NCI-H82 (cell line): ENCODE data around the gene NAT8L.

Source experiments
- DNase-seq: peaks from one replicate; lab custom pipeline; 2025; lab: John Stamatoyannopoulos, UW

NAT8L gene

GRCh38 chr4:2064276-2064991, 5.3 kb downstream of the NAT8L start:
- no peak for DNase-seq

GRCh38 chr4:2065106-2065930, 6.2 kb downstream of the NAT8L start:
- DNase-seq: no peak

DNA sequence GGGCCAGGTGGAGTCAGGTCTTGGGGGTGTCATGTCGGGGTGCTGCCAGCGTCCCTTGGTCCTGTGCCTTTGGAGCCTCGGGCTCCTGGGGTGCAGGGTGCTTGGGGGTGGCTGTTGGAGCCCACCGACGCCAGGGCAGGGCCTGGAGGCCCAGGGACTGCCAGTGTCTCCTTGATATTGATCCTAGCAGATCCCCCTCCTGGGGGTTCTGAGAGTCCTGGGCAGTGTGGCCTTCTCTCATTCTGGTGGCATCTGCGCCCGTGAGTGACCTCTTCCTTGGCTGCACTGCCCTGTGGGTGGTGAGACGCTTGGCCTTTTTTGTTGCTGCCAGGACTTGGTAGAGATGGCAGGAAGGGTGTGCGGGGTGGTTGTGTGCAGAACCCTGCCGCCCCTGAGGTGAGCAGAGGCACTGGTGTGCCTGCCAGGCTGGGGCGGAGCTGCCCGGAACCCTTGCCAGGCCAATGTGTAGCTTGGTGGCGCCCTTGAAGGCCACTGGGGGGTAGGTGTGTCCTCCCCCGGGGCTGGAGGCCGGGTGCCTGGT, 7.0 kb downstream of the NAT8L start:
- no peak for DNase-seq

DNA sequence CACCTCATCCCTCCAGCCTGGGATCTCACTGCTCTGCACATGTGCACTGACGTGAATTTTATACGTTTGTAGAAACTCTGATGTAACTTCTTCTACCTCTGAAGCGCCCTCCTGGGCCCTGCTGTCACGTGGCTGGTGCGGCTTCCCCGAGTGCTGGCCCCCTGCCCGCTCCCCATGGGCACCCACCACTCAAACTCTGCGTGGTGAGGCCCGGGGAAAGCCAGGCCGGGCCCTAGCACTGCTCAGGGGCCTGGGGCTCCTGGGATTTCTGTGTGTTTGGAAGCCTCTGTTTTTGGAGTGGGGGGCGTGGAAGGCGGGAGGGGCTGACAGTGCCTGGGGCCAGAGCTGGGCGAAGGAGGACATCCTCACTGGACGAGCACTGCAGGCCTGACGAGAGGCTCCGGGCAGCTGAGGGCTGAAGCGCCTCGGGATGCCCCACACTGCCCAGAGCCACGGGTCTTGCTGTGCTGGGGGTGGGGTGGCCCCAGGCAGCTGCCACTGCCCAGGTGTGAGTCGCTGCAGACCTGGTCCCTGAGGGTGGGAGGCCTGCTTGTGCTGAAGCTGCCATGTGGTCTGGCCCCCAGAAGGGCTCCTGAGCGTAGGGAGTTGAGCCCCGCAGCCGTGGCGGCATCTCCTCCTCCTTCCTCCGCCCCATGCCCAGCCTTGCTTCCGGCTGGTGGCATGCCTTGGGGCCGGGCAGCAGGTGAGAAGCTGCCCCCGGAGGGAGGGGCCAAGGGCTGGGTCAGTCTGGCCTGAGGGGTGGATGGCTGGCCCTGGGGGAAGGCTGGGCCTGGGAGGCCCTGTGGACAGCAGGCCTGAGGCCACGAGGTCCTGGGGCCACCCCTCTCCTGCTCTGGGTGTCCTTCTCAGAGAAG, 7.7 kb downstream of the NAT8L start:
- DNase-seq: no peak

GRCh38 chr4:2067446-2068197, 8.5 kb downstream of the NAT8L start:
- no peak for DNase-seq

DNA sequence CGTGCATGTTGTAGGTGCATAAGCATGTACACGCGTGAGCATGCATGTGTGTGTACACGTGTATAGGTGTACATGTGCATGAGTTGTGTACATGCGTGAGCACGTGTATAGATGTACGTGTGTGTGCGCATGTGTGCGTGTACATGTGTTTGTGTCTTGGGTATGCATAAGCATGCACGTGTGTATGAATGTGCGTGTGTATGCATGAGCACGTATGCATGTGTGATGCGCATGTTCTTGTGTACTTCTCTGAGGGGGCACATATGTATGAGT, 9.0 kb downstream of the NAT8L start:
- no peak for DNase-seq

DNA sequence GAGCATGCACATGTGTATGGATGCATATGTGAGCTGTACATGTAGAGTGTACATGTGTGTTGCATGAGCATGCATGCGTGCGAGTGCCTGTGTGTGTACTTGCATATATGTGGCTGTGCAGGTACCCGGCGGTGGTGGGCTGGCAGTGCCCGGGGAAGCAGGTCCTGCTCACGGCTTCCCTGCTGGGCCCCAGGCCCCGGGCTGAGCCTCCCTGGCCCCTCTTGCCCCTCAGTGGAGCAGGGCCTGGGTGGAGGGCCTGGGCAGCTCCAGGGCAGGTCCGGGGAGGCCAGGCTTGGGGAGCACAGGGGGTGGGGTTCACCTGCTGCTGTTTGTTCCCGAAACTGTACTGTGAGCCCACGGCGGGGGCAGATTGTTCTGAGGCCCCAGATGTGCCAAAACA, 9.4 kb downstream of the NAT8L start:
- DNase-seq: no peak

- no peak for DNase-seq
Observed at GRCh38 chr4:2069161-2069971, 10.2 kb downstream of the NAT8L start.

- no peak for DNase-seq
Observed at GRCh38 chr4:2069986-2070385, 10.9 kb downstream of the NAT8L start.

- DNase-seq: no peak
Observed at GRCh38 chr4:2070421-2071251, 11.5 kb downstream of the NAT8L start.

DNA sequence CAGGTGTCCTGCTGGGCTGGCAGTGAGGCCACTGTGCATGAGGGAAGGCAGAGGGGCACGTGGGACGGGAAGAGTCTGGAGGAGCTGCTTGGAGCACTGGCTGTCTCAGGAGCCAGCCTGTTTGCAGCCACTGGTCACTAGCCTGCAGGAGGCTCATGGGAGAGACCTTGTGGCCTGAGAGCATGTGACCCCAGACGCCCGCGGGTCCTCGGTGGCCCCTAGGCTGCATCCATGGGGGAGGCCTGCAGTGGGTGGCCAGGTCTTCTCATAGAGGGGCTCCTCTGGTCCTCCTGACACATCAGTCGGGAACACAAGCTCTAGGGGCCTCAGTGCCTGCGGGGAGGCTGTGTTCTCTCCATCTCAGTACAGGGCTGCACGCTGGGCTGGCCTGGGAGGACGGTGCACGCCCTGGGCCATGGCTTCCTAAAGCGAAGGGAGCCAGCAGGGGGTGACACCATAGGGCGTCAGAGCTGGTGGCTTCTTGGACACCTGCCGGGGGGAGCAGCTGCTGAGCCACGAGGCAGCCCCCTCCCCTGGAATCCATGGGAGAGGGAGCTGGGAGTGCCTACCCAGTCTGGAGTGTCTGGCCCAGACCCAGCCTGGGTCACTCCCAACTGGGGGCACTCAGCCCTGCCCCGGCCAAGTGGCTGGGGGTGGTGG, 12.3 kb downstream of the NAT8L start:
- peak; percentile 12 for DNase-seq

DNA sequence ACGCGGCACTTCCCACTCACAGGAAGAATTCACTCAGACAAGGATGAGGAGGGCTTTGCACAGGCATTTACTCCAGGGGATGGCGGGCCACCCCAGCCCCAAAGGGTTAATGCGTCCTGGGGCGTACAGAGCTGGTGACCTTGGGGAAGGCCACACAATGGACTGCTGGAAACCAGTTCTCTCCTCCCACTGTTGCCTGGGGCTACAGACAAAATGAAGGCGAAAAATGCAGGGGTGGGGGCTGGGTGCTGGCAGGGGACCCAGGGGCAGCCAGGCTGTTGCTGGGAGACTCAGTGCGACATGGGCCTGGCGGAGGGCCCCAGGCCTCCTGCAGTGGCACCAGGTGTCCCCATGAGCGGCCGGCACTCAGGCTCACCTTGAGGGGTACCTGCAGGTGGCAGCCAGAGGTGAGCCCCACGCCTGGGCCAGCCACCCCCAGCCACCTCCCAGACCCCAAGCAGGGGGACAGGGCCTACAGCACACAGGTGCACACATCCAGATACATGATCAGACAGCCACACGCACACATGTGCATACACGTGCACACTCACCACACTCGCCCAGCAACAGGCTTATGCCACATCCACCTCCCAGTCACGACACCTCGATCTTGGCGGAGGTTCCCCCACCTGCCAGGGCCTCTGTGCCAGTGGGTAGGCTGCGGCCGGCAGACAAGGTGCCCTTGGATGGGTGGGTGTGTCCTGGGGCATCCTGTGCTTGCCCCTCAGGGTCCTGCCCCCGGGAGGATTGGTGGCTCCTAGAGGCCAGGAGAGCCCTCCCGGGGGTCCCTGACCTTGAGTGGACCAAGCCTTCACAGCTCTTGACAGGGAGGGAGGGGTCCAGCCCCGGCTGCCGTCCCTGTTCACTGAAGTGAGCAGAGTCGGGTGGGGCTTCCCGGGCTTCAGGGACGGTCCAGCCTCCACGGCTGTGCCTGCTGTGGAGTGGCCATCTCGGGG, 13.1 kb downstream of the NAT8L start:
- no peak for DNase-seq

DNA sequence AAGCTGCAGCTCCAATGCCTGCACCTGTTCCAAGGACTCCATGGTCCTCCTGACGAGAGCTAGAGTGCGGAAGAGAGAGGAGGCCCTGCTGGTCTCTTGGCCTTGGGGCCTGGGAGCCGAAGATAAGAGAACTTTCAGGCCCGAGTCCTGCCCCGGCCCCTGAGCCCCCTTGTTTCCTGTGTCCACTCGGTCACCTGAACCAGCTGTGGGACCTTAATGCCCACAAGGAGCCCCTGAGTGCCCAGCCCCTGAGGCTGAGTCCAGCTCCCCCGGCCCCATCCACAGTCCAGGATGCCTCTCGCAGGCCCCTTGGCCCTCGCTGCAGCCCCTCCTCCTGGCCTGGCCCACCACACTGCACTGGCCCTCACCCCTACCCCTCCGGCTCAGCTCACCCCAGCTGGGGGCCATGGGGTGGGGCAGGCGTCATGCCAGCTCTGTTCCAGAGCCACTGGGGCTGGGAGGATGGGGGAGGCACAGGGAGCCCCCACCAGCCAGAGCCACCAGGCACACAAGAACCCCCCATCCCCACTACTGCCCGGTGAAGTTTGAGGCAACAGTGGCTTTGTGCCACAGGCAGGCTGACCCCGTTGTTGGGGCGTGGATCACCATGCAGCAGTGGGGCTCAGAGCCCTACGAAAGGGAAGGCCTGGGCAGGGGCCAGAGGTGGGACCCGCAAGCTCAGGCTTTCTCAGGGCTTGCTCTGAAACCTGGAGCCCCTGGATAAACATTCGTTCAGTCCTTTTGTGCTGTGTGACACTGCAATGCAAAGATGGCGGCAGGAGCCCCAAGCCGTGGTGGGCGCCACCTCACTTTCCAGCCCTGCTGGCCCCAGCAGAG, 14.1 kb downstream of the NAT8L start:
- DNase-seq: no peak

DNA sequence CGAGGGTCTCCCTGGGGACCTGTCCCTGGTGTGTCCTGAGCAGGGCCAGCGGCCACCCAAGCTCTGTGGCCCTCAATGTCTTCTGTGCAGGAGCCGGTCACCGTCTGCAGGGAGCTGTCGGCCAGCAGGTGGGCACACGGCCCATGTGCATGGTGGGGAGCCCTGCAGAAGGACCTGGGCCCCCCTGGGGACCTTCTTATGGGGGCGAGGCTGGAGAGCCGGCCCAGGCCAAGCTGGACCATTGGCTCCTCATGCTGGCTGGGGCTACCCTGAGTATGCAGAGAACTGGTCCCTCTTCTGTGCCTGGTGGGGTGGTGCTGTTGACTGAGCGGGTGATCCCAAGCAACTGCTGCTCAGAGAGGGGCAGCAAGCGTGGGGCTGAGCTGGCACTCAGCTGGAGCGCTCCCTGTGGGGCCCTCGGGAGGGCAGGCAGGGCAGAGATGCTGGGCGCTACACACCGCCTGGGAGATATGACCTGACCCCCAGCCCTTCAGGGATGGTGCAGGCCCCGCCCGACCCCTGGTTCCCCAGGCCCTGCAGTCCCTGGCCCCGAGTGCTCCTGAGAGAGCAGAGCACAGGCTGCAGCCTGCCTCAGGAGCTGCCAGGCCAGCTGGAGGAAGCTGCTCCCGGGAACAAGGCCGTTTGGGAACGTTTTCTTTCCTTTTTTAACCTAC, 14.8 kb downstream of the NAT8L start:
- no peak for DNase-seq

DNA sequence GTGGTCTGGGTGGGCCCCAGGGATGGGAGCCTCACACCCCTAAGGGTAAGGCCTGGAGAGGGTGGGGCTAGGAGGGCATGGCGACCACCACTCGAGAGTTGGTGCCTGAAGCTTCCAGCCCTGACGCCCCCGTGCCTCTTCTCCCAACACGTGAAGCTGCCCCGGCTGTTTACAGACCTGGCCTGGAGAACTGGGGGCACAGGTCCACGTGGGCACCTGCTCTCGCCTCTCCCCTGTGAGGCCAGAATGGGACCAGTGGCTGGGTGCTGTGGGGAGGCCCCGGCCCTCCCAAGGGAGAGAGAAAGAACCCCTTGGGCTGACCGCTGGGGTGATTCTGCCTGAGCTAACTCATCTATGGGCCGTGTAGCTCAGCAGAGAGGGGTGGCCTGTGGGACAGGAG, 15.5 kb downstream of the NAT8L start:
- no peak for DNase-seq

- no peak for DNase-seq
Observed at GRCh38 chr4:2075171-2075986, 16.3 kb downstream of the NAT8L start.
